Smooth muscle cell (in vitro differentiated cells): ENCODE data around the gene MAGI2. TPM values are rescaled to one million over a fixed set of nuclear protein-coding genes. Genes with fewer than 3 reads are reported as not detected.

Experiments
- DNase-seq: peaks from one replicate; lab custom pipeline; 2025; ENCODE audit not compliant: unreplicated experiment; lab: John Stamatoyannopoulos, UW
- H2AFZ ChIP-seq: fragments of 200-600 bp; sonication (generic); 2 replicates; pipeline ENCODE4 v1.6.0; 2016; ENCODE audit warnings: antibody characterized with exemption, low read depth, mild to moderate bottlenecking
- H3F3A ChIP-seq: fragments of 200-600 bp; sonication (generic); 2 replicates; pipeline ENCODE4 v1.6.0; 2017; ENCODE audit warnings: antibody characterized with exemption, low read depth
- H3K27ac ChIP-seq: fragments of 200-600 bp; sonication (generic); 2 replicates; pipeline ENCODE4 v1.5.1; 2016; ENCODE audit warnings: low read depth, mild to moderate bottlenecking
- H3K27me3 ChIP-seq: fragments of 200-600 bp; sonication (generic); 2 replicates; pipeline ENCODE4 v1.6.1; 2016; ENCODE audit warnings: low read depth, mild to moderate bottlenecking
- H3K36me3 ChIP-seq: fragments of 200-600 bp; sonication (generic); 2 replicates; pipeline ENCODE4 v1.5.1; 2016; ENCODE audit warnings: low read depth
- H3K4me1 ChIP-seq: fragments of 200-600 bp; sonication (generic); 2 replicates; pipeline ENCODE4 v1.5.1; 2016; ENCODE audit warnings: low read depth
- H3K4me2 ChIP-seq: fragments of 200-600 bp; sonication (generic); 2 replicates; pipeline ENCODE4 v1.6.0; 2016; ENCODE audit warnings: mild to moderate bottlenecking
- H3K4me3 ChIP-seq: fragments of 200-600 bp; sonication (generic); 2 replicates; pipeline ENCODE4 v1.5.1; 2016; ENCODE audit warnings: mild to moderate bottlenecking
- H3K79me2 ChIP-seq: fragments of 200-600 bp; sonication (generic); 2 replicates; pipeline ENCODE4 v1.6.0; 2016; ENCODE audit warnings: low read depth, mild to moderate bottlenecking
- H3K9ac ChIP-seq: fragments of 200-600 bp; sonication (generic); 2 replicates; pipeline ENCODE4 v1.6.0; 2016; ENCODE audit warnings: low read depth
- H3K9me3 ChIP-seq: fragments of 200-600 bp; sonication (generic); replicated peaks from 2 replicates; pipeline ENCODE4 v1.5.1; 2016; ENCODE audit warnings: low read depth
- H4K20me1 ChIP-seq: fragments of 200-600 bp; sonication (generic); 2 replicates; pipeline ENCODE4 v1.6.0; 2016; ENCODE audit warnings: low read depth
- WGBS: methylation state at CpG from one replicate; pipeline ENCODE4 v1.1.7; 2016; ENCODE audit warnings: low lambda C conversion rate; 5-methylcytosine and 5-hydroxymethylcytosine counted together
- polyA plus RNA-seq: library from polyadenylated mRNA; unstranded; fragments of >200 nt; fragmentation: Nextera tagmentation; extraction: Ambion mirVana; gene quantifications from 2 replicates; pipeline ENCODE4 v1.2.1, GENCODE V29; 2016
- total RNA-seq: library from RNA; depleted of rRNA; stranded (reverse); fragments of >200 nt; gene quantifications from 2 replicates; pipeline ENCODE4 v1.2.3, GENCODE V29; 2014
- TF ChIP-seq, protein P1 (sequence below): fragments of 200-600 bp; sonication (generic); IDR thresholded peaks from 2 replicates; pipeline ENCODE4 v1.5.1; 2017; ENCODE audit warnings: borderline replicate concordance, mild to moderate bottlenecking, antibody characterized with exemption; ENCODE audit not compliant: insufficient read depth, poor library complexity, severe bottlenecking

Gene MAGI2
- total and polyA plus RNA-seq, 2 experiments from 2014 or later: 3.4 to 10.7 TPM

- 80% methylated on average over 2 of the region's 2 CpGs for WGBS
- H3K4me3 ChIP-seq: no peak overlapping the region
- H3K36me3 ChIP-seq: no peaks in the 10 kb centered on the region
- H4K20me1 ChIP-seq: no peaks in the 10 kb centered on the region
- no peaks in the 10 kb centered on the region for H3K4me1 ChIP-seq
- H3K27me3 ChIP-seq: peaks cover 1% of the 10 kb centered on the region
- no peak overlapping the region for H3K4me2 ChIP-seq
- H3K9me3 ChIP-seq: no peaks in the 10 kb centered on the region
- no peak overlapping the region for H3K9ac ChIP-seq
- H3K79me2 ChIP-seq: no peaks in the 10 kb centered on the region
- no peaks in the 10 kb centered on the region for H3F3A ChIP-seq
- no peak overlapping the region for H3K27ac ChIP-seq
- no peak overlapping the region for H2AFZ ChIP-seq
- TF ChIP-seq, protein P1, sequence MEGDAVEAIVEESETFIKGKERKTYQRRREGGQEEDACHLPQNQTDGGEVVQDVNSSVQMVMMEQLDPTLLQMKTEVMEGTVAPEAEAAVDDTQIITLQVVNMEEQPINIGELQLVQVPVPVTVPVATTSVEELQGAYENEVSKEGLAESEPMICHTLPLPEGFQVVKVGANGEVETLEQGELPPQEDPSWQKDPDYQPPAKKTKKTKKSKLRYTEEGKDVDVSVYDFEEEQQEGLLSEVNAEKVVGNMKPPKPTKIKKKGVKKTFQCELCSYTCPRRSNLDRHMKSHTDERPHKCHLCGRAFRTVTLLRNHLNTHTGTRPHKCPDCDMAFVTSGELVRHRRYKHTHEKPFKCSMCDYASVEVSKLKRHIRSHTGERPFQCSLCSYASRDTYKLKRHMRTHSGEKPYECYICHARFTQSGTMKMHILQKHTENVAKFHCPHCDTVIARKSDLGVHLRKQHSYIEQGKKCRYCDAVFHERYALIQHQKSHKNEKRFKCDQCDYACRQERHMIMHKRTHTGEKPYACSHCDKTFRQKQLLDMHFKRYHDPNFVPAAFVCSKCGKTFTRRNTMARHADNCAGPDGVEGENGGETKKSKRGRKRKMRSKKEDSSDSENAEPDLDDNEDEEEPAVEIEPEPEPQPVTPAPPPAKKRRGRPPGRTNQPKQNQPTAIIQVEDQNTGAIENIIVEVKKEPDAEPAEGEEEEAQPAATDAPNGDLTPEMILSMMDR: no peak
- DNase-seq: no peak
These were observed 47.1 kb downstream of the MAGI2 start for GRCh38 chr7:79406371-79406770.

GRCh38 chr7:79405368-79405767, 48.1 kb downstream of the MAGI2 start:
- H3K79me2 ChIP-seq: no peaks in the 10 kb centered on the region
- H3K9ac ChIP-seq: no peak overlapping the region
- DNase-seq: no peak
- H3K4me3 ChIP-seq: no peak overlapping the region
- TF ChIP-seq, protein P1: no peak
- H3F3A ChIP-seq: no peaks in the 10 kb centered on the region
- no peaks in the 10 kb centered on the region for H4K20me1 ChIP-seq
- H3K4me1 ChIP-seq: no peaks in the 10 kb centered on the region
- no peaks in the 10 kb centered on the region for H3K27me3 ChIP-seq
- no peak overlapping the region for H3K4me2 ChIP-seq
- no peaks in the 10 kb centered on the region for H3K9me3 ChIP-seq
- no peak overlapping the region for H2AFZ ChIP-seq
- no peak overlapping the region for H3K27ac ChIP-seq
- no peaks in the 10 kb centered on the region for H3K36me3 ChIP-seq

DNA sequence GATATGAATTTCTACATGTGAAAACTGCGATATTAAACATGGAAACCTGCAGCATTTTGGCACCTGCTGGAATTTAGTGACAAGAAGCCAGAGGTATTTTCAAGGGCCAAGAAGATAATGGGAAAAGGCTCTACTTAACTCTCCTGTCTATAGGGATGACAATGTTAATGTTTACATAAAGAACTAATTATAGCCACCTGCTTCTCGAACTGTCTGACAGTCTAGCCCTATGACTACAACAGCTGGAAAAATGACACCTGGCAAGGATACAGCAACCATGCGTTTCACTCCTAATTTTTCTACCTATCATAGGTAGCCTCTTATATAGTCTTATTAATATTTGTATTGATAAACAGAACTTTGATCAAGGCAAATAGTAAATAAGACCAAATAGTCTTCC, 49.6 kb downstream of the MAGI2 start:
- Histone ChIP-seq H3K9me3 (no peaks in the 10 kb centered on the region), H2AFZ (no peak overlapping the region), H4K20me1 (no peaks in the 10 kb centered on the region), H3K4me3 (no peak overlapping the region), H3K4me1 (no peaks in the 10 kb centered on the region), H3F3A (no peaks in the 10 kb centered on the region), H3K9ac (no peak overlapping the region), H3K4me2 (no peak overlapping the region), H3K27ac (no peak overlapping the region), H3K79me2 (no peaks in the 10 kb centered on the region), H3K36me3 (no peaks in the 10 kb centered on the region), H3K27me3 (no peaks in the 10 kb centered on the region)
- WGBS: 96% methylated on average over 3 of the region's 3 CpGs
- no peak for DNase-seq
- TF ChIP-seq, protein P1: no peak

GRCh38 chr7:79403451-79403850, 50.0 kb downstream of the MAGI2 start:
- Histone ChIP-seq H3K79me2 (no peaks in the 10 kb centered on the region), H3K9me3 (no peaks in the 10 kb centered on the region), H3F3A (no peaks in the 10 kb centered on the region), H3K36me3 (no peaks in the 10 kb centered on the region), H3K4me1 (no peaks in the 10 kb centered on the region), H3K27ac (no peak overlapping the region), H3K4me2 (no peak overlapping the region), H3K27me3 (no peaks in the 10 kb centered on the region), H2AFZ (no peak overlapping the region), H3K9ac (no peak overlapping the region), H4K20me1 (no peaks in the 10 kb centered on the region), H3K4me3 (no peak overlapping the region)
- 88% methylated on average over 2 of the region's 2 CpGs for WGBS
- TF ChIP-seq, protein P1: no peak
- no peak for DNase-seq
